CD4-positive, CD25-positive, alpha-beta regulatory T cell (primary cell): ENCODE data around the gene CHI3L2. TPM values are rescaled to one million over a fixed set of nuclear protein-coding genes. Genes with fewer than 3 reads are reported as not detected.

Experiments used
- ATAC-seq, 2 donors: fragments of 150-1000 bp; cut with Tn5 transposase; one replicate each; pipeline ENCODE4 v1.10.0; 2021; ENCODE audit warnings: low read depth in 2 of 2, moderate number of reproducible peaks in 2 of 2, moderate library complexity in 1 of 2
- DNase-seq, 3 donors: peaks; one replicate each; pipeline versions ENCODE4 v3.0.0 to v3.0.0-alpha.2; 2012 to 2022; ENCODE audit warnings: mixed read lengths in 1 of 3
- H3K27ac ChIP-seq: one replicate; pipeline ENCODE4 v1.7.0; 2013; ENCODE audit warnings: mild to moderate bottlenecking, low read length; ENCODE audit not compliant: insufficient read depth, poor library complexity, severe bottlenecking
- H3K27me3 ChIP-seq: one replicate; pipeline ENCODE4 v1.7.0; 2013; ENCODE audit warnings: low read length; ENCODE audit not compliant: control insufficient read depth, insufficient read depth
- H3K36me3 ChIP-seq: one replicate; pipeline ENCODE4 v1.7.0; 2013; ENCODE audit warnings: mild to moderate bottlenecking, low read length, moderate library complexity; ENCODE audit not compliant: control insufficient read depth, insufficient read depth
- H3K4me1 ChIP-seq: 2 replicates; pipeline ENCODE4 v1.7.0; 2013; ENCODE audit warnings: mild to moderate bottlenecking, low read length; ENCODE audit not compliant: insufficient read depth, control insufficient read depth, poor library complexity, severe bottlenecking
- H3K4me3 ChIP-seq: one replicate; pipeline ENCODE4 v1.7.0; 2013; ENCODE audit warnings: low read depth, mild to moderate bottlenecking, low read length, moderate library complexity
- H3K9me3 ChIP-seq, 2 experiments: 1 replicate in 1 of 2; 2 replicates in 1 of 2; pipeline ENCODE4 v1.7.0; 2013; ENCODE audit warnings: low read length in 2 of 2, mild to moderate bottlenecking in 1 of 2, moderate library complexity in 1 of 2; ENCODE audit not compliant: control insufficient read depth in 2 of 2
- H3K27ac Mint-ChIP-seq, 3 donors: one replicate each; pipeline ENCODE4 v1.8.0; 2020 to 2022; ENCODE audit warnings: mild to moderate bottlenecking in 3 of 3, mixed read lengths in 3 of 3, moderate library complexity in 2 of 3
- H3K27me3 Mint-ChIP-seq: one replicate; pipeline ENCODE4 v1.8.0; 2022; ENCODE audit warnings: mild to moderate bottlenecking, mixed read lengths
- H3K36me3 Mint-ChIP-seq: one replicate; pipeline ENCODE4 v1.8.0; 2020; ENCODE audit warnings: mixed read lengths
- H3K4me1 Mint-ChIP-seq, 4 donors: one replicate each; pipeline ENCODE4 v1.8.0; 2020 to 2022; ENCODE audit warnings: mixed read lengths in 4 of 4, mild to moderate bottlenecking in 1 of 4
- H3K4me3 Mint-ChIP-seq, 4 donors: one replicate each; pipeline ENCODE4 v1.8.0; 2020 to 2022; ENCODE audit warnings: mild to moderate bottlenecking in 4 of 4, mixed read lengths in 4 of 4, moderate library complexity in 3 of 4
- H3K9me3 Mint-ChIP-seq, 7 donors: one replicate each; pipeline ENCODE4 v1.8.0; 2020 to 2022; ENCODE audit warnings: mixed read lengths in 7 of 7, mild to moderate bottlenecking in 3 of 7, moderate library complexity in 2 of 7
- polyA plus RNA-seq, 4 donors: library from polyadenylated mRNA; unstranded; fragments of 300-500 nt; fragmentation: Illumina TruSeq; gene quantifications; one replicate each; pipeline ENCODE4 v1.2.3, GENCODE V29; 2021
- total RNA-seq: library from RNA; stranded (reverse); gene quantifications from one replicate; pipeline ENCODE4 v1.2.3, GENCODE V29; 2022

Gene CHI3L2
- total and polyA plus RNA-seq, 5 donors from 2014 or later: 5.0 to 15.8 (median 9.7) TPM

GRCh38 chr1:111269825-111270406, 42.4 kb downstream of the CHI3L2 start:
- H3K27ac Mint-ChIP-seq: no peak overlapping the region

GRCh38 chr1:111270771-111271463, 43.4 kb downstream of the CHI3L2 start:
- no peak overlapping the region for H3K4me3 ChIP-seq
- no peak overlapping the region for H3K27ac Mint-ChIP-seq
- peaks cover 66% of the 10 kb centered on the region for H3K27me3 Mint-ChIP-seq
- H3K36me3 ChIP-seq: no peaks in the 10 kb centered on the region
- H3K36me3 Mint-ChIP-seq: no peaks in the 10 kb centered on the region
- peaks cover 0 to 4% (median 2%) of the 10 kb centered on the region in 7 donors for H3K9me3 Mint-ChIP-seq
- peaks cover 21% of the 10 kb centered on the region for H3K27me3 ChIP-seq
- H3K4me3 Mint-ChIP-seq: peak overlapping the region in 3 of 4 donors; percentile 11 to 72 (median 39)
- peaks cover 0 to 17% (median 9%) of the 10 kb centered on the region in 4 donors for H3K4me1 Mint-ChIP-seq
- ATAC-seq (peak in 1 of 2 donors; percentile 31), DNase-seq (peak in 1 of 3 donors; percentile 5)
- H3K4me1 ChIP-seq: peaks cover 8% of the 10 kb centered on the region
- no peaks in the 10 kb centered on the region for H3K9me3 ChIP-seq
- no peak overlapping the region for H3K27ac ChIP-seq

More at GRCh38 chr1:111269825-111270406, 42.4 kb downstream of the CHI3L2 start:
- no peaks in the 10 kb centered on the region for H3K36me3 ChIP-seq
- Mint-ChIP-seq H3K9me3 (peaks cover 0 to 7% (median 6%) of the 10 kb centered on the region in 7 donors), H3K4me3 (no peak overlapping the region), H3K36me3 (no peaks in the 10 kb centered on the region), H3K27me3 (peaks cover 73% of the 10 kb centered on the region), H3K4me1 (peaks cover 0 to 14% (median 9%) of the 10 kb centered on the region in 4 donors)
- H3K4me1 ChIP-seq: peaks cover 8% of the 10 kb centered on the region
- H3K9me3 ChIP-seq: no peaks in the 10 kb centered on the region
- H3K27ac ChIP-seq: no peak overlapping the region
- H3K4me3 ChIP-seq: no peak overlapping the region
- ATAC-seq: no peak
- H3K27me3 ChIP-seq: peaks cover 21% of the 10 kb centered on the region
- no peak for DNase-seq

GRCh38 chr1:111271464-111271801, 43.9 kb downstream of the CHI3L2 start:
- no peak for ATAC-seq
- H3K4me1 ChIP-seq: peaks cover 8% of the 10 kb centered on the region
- no peak overlapping the region for H3K27ac Mint-ChIP-seq
- H3K36me3 Mint-ChIP-seq: no peaks in the 10 kb centered on the region
- H3K4me3 Mint-ChIP-seq: peak overlapping the region in 2 of 4 donors; percentile 39 to 72
- no peak for DNase-seq
- H3K27me3 Mint-ChIP-seq: peaks cover 61% of the 10 kb centered on the region
- H3K9me3 Mint-ChIP-seq: peaks cover 0 to 3% (median 0%) of the 10 kb centered on the region in 7 donors
- peaks cover 21% of the 10 kb centered on the region for H3K27me3 ChIP-seq
- peaks cover 0 to 17% (median 9%) of the 10 kb centered on the region in 4 donors for H3K4me1 Mint-ChIP-seq
- no peak overlapping the region for H3K27ac ChIP-seq
- no peak overlapping the region for H3K4me3 ChIP-seq
- H3K36me3 ChIP-seq: no peaks in the 10 kb centered on the region
- H3K9me3 ChIP-seq: no peaks in the 10 kb centered on the region

GRCh38 chr1:111272081-111272480, 44.6 kb downstream of the CHI3L2 start:
- peaks cover 57% of the 10 kb centered on the region for H3K27me3 Mint-ChIP-seq
- H3K4me1 Mint-ChIP-seq: peaks cover 0 to 17% (median 9%) of the 10 kb centered on the region in 4 donors
- H3K4me3 Mint-ChIP-seq: no peak overlapping the region
- no peak for ATAC-seq
- Histone ChIP-seq H3K4me1 (peaks cover 8% of the 10 kb centered on the region), H3K9me3 (no peaks in the 10 kb centered on the region), H3K27me3 (peaks cover 19% of the 10 kb centered on the region), H3K36me3 (no peaks in the 10 kb centered on the region), H3K27ac (no peak overlapping the region), H3K4me3 (no peak overlapping the region)
- H3K36me3 Mint-ChIP-seq: no peaks in the 10 kb centered on the region
- H3K9me3 Mint-ChIP-seq: peaks cover 0 to 3% (median 0%) of the 10 kb centered on the region in 7 donors
- H3K27ac Mint-ChIP-seq: no peak overlapping the region
- DNase-seq: no peak

- Histone ChIP-seq H3K9me3 (no peaks in the 10 kb centered on the region), H3K27ac (no peak overlapping the region), H3K4me3 (no peak overlapping the region), H3K27me3 (peaks cover 21% of the 10 kb centered on the region), H3K36me3 (no peaks in the 10 kb centered on the region), H3K4me1 (peaks cover 8% of the 10 kb centered on the region)
- Mint-ChIP-seq H3K4me1 (peaks cover 0 to 20% (median 9%) of the 10 kb centered on the region in 4 donors), H3K36me3 (no peaks in the 10 kb centered on the region), H3K27me3 (peaks cover 55% of the 10 kb centered on the region), H3K9me3 (peaks cover 0 to 3% (median 0%) of the 10 kb centered on the region in 7 donors), H3K27ac (peak overlapping the region in 1 of 3 donors; percentile 17), H3K4me3 (peak overlapping the region in 2 of 4 donors; percentile 0 to 2)
- DNase-seq: peak in 1 of 3 donors; percentile 28
- no peak for ATAC-seq
Measured at GRCh38 chr1:111274653-111275052, 47.1 kb downstream of the CHI3L2 start.

GRCh38 chr1:111275079-111275478, 47.6 kb downstream of the CHI3L2 start:
- no peak for ATAC-seq
- Mint-ChIP-seq H3K4me1 (peaks cover 0 to 20% (median 9%) of the 10 kb centered on the region in 4 donors), H3K4me3 (peak overlapping the region in 1 of 4 donors; percentile 33), H3K27me3 (peaks cover 55% of the 10 kb centered on the region), H3K27ac (no peak overlapping the region), H3K9me3 (peaks cover 0 to 3% (median 0%) of the 10 kb centered on the region in 7 donors), H3K36me3 (no peaks in the 10 kb centered on the region)
- no peak overlapping the region for H3K27ac ChIP-seq
- no peak overlapping the region for H3K4me3 ChIP-seq
- no peak for DNase-seq
- H3K36me3 ChIP-seq: no peaks in the 10 kb centered on the region
- peaks cover 17% of the 10 kb centered on the region for H3K27me3 ChIP-seq
- peaks cover 8% of the 10 kb centered on the region for H3K4me1 ChIP-seq
- H3K9me3 ChIP-seq: no peaks in the 10 kb centered on the region

- no peak overlapping the region for H3K27ac ChIP-seq
- H3K4me3 ChIP-seq: no peak overlapping the region
- no peak for ATAC-seq
- H3K4me1 ChIP-seq: peaks cover 5% of the 10 kb centered on the region
- no peak for DNase-seq
- Mint-ChIP-seq H3K36me3 (no peaks in the 10 kb centered on the region), H3K4me1 (peaks cover 0 to 18% (median 9%) of the 10 kb centered on the region in 4 donors), H3K27me3 (peaks cover 47% of the 10 kb centered on the region), H3K4me3 (no peak overlapping the region), H3K27ac (no peak overlapping the region), H3K9me3 (peaks cover 0 to 4% (median 0%) of the 10 kb centered on the region in 7 donors)
- no peaks in the 10 kb centered on the region for H3K36me3 ChIP-seq
- peaks cover 13% of the 10 kb centered on the region for H3K27me3 ChIP-seq
- no peaks in the 10 kb centered on the region for H3K9me3 ChIP-seq
Measured at GRCh38 chr1:111275780-111276433, 48.4 kb downstream of the CHI3L2 start.
